HCT116 (cell line): ENCODE data around the gene KHNYN. TPM values are rescaled to one million over a fixed set of nuclear protein-coding genes. Genes with fewer than 3 reads are reported as not detected.

Experiments used
- ATAC-seq: fragments of 200-7000 bp; cut with Tn5 transposase; 2 replicates; pipeline ENCODE4 v1.9.1; 2020; ENCODE audit warnings: mild to moderate bottlenecking, moderate library complexity
- BruUV-seq: library from RNA; stranded (reverse); fragments of 400-500 nt; replicated peaks from 2 replicates; lab custom pipeline; 2021; lab: Mats Ljungman, UMichigan
- CTCF ChIA-PET: fragments of 300-600 bp; sonication (Branson Sonifier 250); formaldehyde crosslinking; loops from one replicate; lab custom pipeline; 2021; ENCODE audit warnings: antibody characterized with exemption; lab: Charles Lee
- POLR2A ChIA-PET: fragments of 300-600, 350-600 bp; sonication (Branson Sonifier 250); formaldehyde crosslinking; loops from one replicate; lab custom pipeline; 2021; ENCODE audit warnings: antibody characterized with exemption; lab: Charles Lee
- RAD21 ChIA-PET, 2 experiments: fragments of 300-600 bp; sonication (Branson Sonifier 250); formaldehyde crosslinking; loops; one replicate each; lab custom pipeline; 2023; ENCODE audit warnings: low total read pairs in 2 of 2; ENCODE audit not compliant: uncharacterized antibody in 2 of 2, unreplicated experiment in 2 of 2, low non-redundant PET in 1 of 2; lab: Charles Lee
- DNase-seq: peaks from one replicate; pipeline ENCODE4 v3.0.0-alpha.2; 2010; ENCODE audit warnings: low read depth, low spot score
- H2AFZ ChIP-seq: fragments of 200-600 bp; shearing (Covaris generic), sonication (generic); 2 replicates; pipeline ENCODE4 v1.6.1; 2017; ENCODE audit warnings: low read depth, mixed run types, mixed read lengths, antibody characterized with exemption, low read length; ENCODE audit not compliant: poor library complexity, severe bottlenecking
- H3K27ac ChIP-seq: 2 replicates; pipeline ENCODE4 v1.5.1; 2012; ENCODE audit warnings: low read depth, low read length
- H3K27me3 ChIP-seq: fragments of 200-600 bp; sonication (generic); 2 replicates; pipeline ENCODE4 v1.6.1; 2016; ENCODE audit warnings: mixed run types, low read length, mixed read lengths; ENCODE audit not compliant: insufficient read depth
- H3K36me3 ChIP-seq, 2 experiments: fragments of 200-500 bp in 1 of 2; fragments of 200-600 bp in 1 of 2; sonication (Bioruptor generic) in 1 of 2; sonication (generic) in 1 of 2; 2 replicates each; pipeline versions ENCODE4 v1.5.1 to v1.6.1; 2014 to 2016; ENCODE audit warnings: low read length in 2 of 2, inconsistent platforms in 1 of 2, mixed read lengths in 1 of 2, mixed run types in 1 of 2; ENCODE audit not compliant: insufficient read depth in 2 of 2, control insufficient read depth in 1 of 2
- H3K4me1 ChIP-seq, 2 experiments: fragments of 200-600 bp in 1 of 2; sonication (generic) in 1 of 2; 2 replicates each; pipeline versions ENCODE4 v1.5.1 to v1.6.1; 2012 to 2017; ENCODE audit warnings: low read length in 2 of 2, inconsistent platforms in 1 of 2, mild to moderate bottlenecking in 1 of 2, mixed read lengths in 1 of 2, mixed run types in 1 of 2, moderate library complexity in 1 of 2; ENCODE audit not compliant: insufficient read depth in 2 of 2, control insufficient read depth in 1 of 2
- H3K4me2 ChIP-seq: fragments of 200-600 bp; sonication (generic); 2 replicates; pipeline ENCODE4 v1.6.1; 2017; ENCODE audit warnings: mixed run types, low read length, mixed read lengths
- H3K4me3 ChIP-seq, 2 experiments: fragments of 200-600 bp in 1 of 2; sonication (generic) in 1 of 2; replicated peaks in 1 of 2; 2 replicates each; pipeline ENCODE4 v1.5.1; 2011 to 2016; ENCODE audit warnings: low read length in 2 of 2, control low read depth in 1 of 2, low read depth in 1 of 2, mild to moderate bottlenecking in 1 of 2, mixed read lengths in 1 of 2, mixed run types in 1 of 2
- H3K79me2 ChIP-seq: fragments of 200-600 bp; sonication (generic); 2 replicates; pipeline ENCODE4 v1.6.1; 2017; ENCODE audit warnings: mild to moderate bottlenecking, mixed run types, low read length, moderate library complexity, mixed read lengths; ENCODE audit not compliant: insufficient read depth
- H3K9ac ChIP-seq: fragments of 200-600 bp; sonication (generic); 2 replicates; pipeline ENCODE4 v1.6.1; 2016; ENCODE audit warnings: low read length, mixed read lengths
- H3K9me2 ChIP-seq: fragments of 200-600 bp; sonication (generic), shearing (Covaris generic); 2 replicates; pipeline ENCODE4 v1.6.1; 2017; ENCODE audit warnings: mixed run types, mild to moderate bottlenecking, moderate library complexity; ENCODE audit not compliant: insufficient read depth
- H3K9me3 ChIP-seq, 2 experiments: fragments of 200-500 bp in 1 of 2; fragments of 200-600 bp in 1 of 2; sonication (Bioruptor generic) in 1 of 2; sonication (generic) in 1 of 2; 2 replicates each; pipeline ENCODE4 v1.6.1; 2014 to 2017; ENCODE audit warnings: low read length in 2 of 2, mixed read lengths in 2 of 2, inconsistent platforms in 1 of 2, low read depth in 1 of 2, mild to moderate bottlenecking in 1 of 2, mixed run types in 1 of 2, moderate library complexity in 1 of 2; ENCODE audit not compliant: control insufficient read depth in 1 of 2, insufficient read depth in 1 of 2
- H4K20me1 ChIP-seq: fragments of 200-600 bp; sonication (generic), shearing (Covaris generic); 2 replicates; pipeline ENCODE4 v1.6.1; 2017; ENCODE audit warnings: mixed run types, mild to moderate bottlenecking, moderate library complexity; ENCODE audit not compliant: insufficient read depth
- ATF3 ChIP-seq: IDR thresholded peaks from 2 replicates; pipeline ENCODE4 v1.6.1; 2012
- CEBPB ChIP-seq: IDR thresholded peaks from 2 replicates; pipeline ENCODE4 v1.6.1; 2012; ENCODE audit warnings: low read depth
- ELF1 ChIP-seq: IDR thresholded peaks from 2 replicates; pipeline ENCODE4 v1.6.1; 2012; ENCODE audit warnings: low read depth, borderline replicate concordance
- EZH2 ChIP-seq: fragments of 200-600 bp; sonication (generic); IDR thresholded peaks from 2 replicates; pipeline ENCODE4 v1.6.1; 2017; ENCODE audit warnings: antibody characterized with exemption, mixed run types
- EZH2phosphoT487 ChIP-seq: fragments of 200-600 bp; IDR thresholded peaks from 2 replicates; pipeline ENCODE4 v1.6.1; 2018; ENCODE audit warnings: antibody characterized with exemption, borderline replicate concordance
- FOSL1 ChIP-seq: IDR thresholded peaks from 2 replicates; pipeline ENCODE4 v1.6.1; 2012; ENCODE audit warnings: low read depth
- JUND ChIP-seq: IDR thresholded peaks from 2 replicates; pipeline ENCODE4 v1.6.1; 2012
- POLR2A ChIP-seq: IDR thresholded peaks from 2 replicates; pipeline ENCODE4 v1.7.0; 2011; ENCODE audit warnings: borderline replicate concordance; ENCODE audit not compliant: insufficient read depth, insufficient read length; ENCODE audit errors: extremely low read depth
- POLR2AphosphoS5 ChIP-seq: IDR thresholded peaks from 2 replicates; pipeline ENCODE4 v1.6.1; 2011; ENCODE audit warnings: mild to moderate bottlenecking, low read depth, low read length, moderate library complexity
- RAD21 ChIP-seq: IDR thresholded peaks from 2 replicates; pipeline ENCODE4 v1.6.1; 2012; ENCODE audit warnings: low read depth, mild to moderate bottlenecking
- TCF7L2 ChIP-seq: IDR thresholded peaks from 2 replicates; pipeline ENCODE4 v1.7.0; 2011; ENCODE audit warnings: borderline replicate concordance, inconsistent platforms; ENCODE audit not compliant: insufficient read depth, insufficient read length; ENCODE audit errors: extremely low read depth
- ZFX ChIP-seq: fragments of 450-650 bp; IDR thresholded peaks from 2 replicates; pipeline ENCODE4 v1.6.1; 2017
- ZNF274 ChIP-seq: fragments of 200-500 bp; sonication (Bioruptor generic); IDR thresholded peaks from 2 replicates; pipeline ENCODE4 v1.6.1; 2014; ENCODE audit warnings: mild to moderate bottlenecking, low read depth, low read length, inconsistent platforms
- intact Hi-C: fragments of 100-400 bp; cut with micrococcal nuclease; formaldehyde crosslinking; loops from 2 replicates; pipeline ENCODE4 v1.10.0; 2022
- total RNA-seq: library from RNA; stranded (reverse); gene quantifications from one replicate; pipeline ENCODE4 v1.2.1, GENCODE V29; 2021; ENCODE audit not compliant: unreplicated experiment
- TF ChIP-seq, protein P1 (sequence below): IDR thresholded peaks from 2 replicates; pipeline ENCODE4 v1.6.1; 2012
- TF ChIP-seq, protein P2 (sequence below), 3 experiments: fragments of 200-600 bp in 1 of 3; sonication (generic) in 1 of 3; IDR thresholded peaks in 2 of 3; conservative IDR thresholded peaks in 1 of 3; 2 replicates each; pipeline ENCODE4 v1.5.1; 2012 to 2017; ENCODE audit warnings: low read depth in 2 of 3, low read length in 2 of 3, antibody characterized with exemption in 1 of 3, borderline replicate concordance in 1 of 3, control low read depth in 1 of 3, mild to moderate bottlenecking in 1 of 3, mixed read lengths in 1 of 3, mixed run types in 1 of 3, moderate library complexity in 1 of 3; ENCODE audit not compliant: insufficient read depth in 1 of 3

KHNYN gene
- total RNA-seq, 1 experiment from 2014 or later, result 50.1 TPM

DNA sequence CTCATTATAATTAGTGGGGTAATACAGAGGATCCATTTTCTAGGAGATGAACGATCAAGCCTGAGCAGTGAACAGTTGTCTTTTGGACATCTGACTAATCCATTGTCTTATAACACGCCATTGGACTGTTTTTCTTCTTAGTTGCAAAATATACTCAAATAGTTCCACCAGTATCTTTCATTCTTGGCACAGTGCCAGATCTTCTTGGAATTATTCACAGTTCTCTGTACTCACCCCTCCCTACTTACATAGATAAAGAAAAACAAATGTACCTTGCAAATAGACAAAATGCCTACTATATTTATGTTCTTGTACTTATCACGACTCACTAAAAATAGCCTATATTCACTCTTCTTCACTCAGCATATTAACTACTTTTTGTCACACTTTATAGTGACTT is 4.0 kb upstream of the KHNYN start:
- intact Hi-C loops, result no loop called here
- H3K27ac ChIP-seq, result no peak overlapping the region
- no peak overlapping the region for H3K9ac ChIP-seq
- CTCF ChIA-PET, result interaction anchor here (1.0 kb wide), 1 partner anchor 60 kb away, joined by 5 read pairs; no protein-coding TSS in a partner anchor
- H3K9me3 ChIP-seq, result no peaks in the 10 kb centered on the region
- no peaks in the 10 kb centered on the region for H3K27me3 ChIP-seq
- POLR2A ChIA-PET, result interaction anchor here (0.6 kb wide), 1 partner anchor 99 kb away, joined by 5 read pairs; no protein-coding TSS in a partner anchor
- peaks cover 6 to 22% of the 10 kb centered on the region in 2 experiments for H3K4me1 ChIP-seq
- no peaks in the 10 kb centered on the region for H3K9me2 ChIP-seq
- DNase-seq, result no peak
- BruUV-seq, result no TSS peak
- no peaks in the 10 kb centered on the region for H4K20me1 ChIP-seq
- H3K4me3 ChIP-seq, result no peak overlapping the region
- RAD21 ChIA-PET, result no interaction called here
- TF ChIP-seq ZFX (no peak), POLR2AphosphoS5 (no peak), ELF1 (no peak), TCF7L2 (no peak)
- TF ChIP-seq, all 23 proteins: peak for 0
- no peak for ATAC-seq
- H3K4me2 ChIP-seq, result no peak overlapping the region
- H3K36me3 ChIP-seq, result no peaks in the 10 kb centered on the region
- peaks cover 7% of the 10 kb centered on the region for H3K79me2 ChIP-seq
- H2AFZ ChIP-seq, result no peak overlapping the region

- ATAC-seq (no peak), DNase-seq (no peak)
- no peaks in the 10 kb centered on the region for H4K20me1 ChIP-seq
- peaks cover 13% of the 10 kb centered on the region for H3K79me2 ChIP-seq
- no peak overlapping the region for H3K9ac ChIP-seq
- H3K27me3 ChIP-seq, result no peaks in the 10 kb centered on the region
- no peak overlapping the region for H2AFZ ChIP-seq
- no peak overlapping the region for H3K27ac ChIP-seq
- no peaks in the 10 kb centered on the region for H3K9me2 ChIP-seq
- intact Hi-C loops, result no loop called here
- H3K4me3 ChIP-seq, result no peak overlapping the region
- no peaks in the 10 kb centered on the region for H3K9me3 ChIP-seq
- H3K4me2 ChIP-seq, result no peak overlapping the region
- BruUV-seq, result no TSS peak
- CTCF ChIA-PET, result interaction anchor here (1.1 kb wide), 1 partner anchor 61 kb away, joined by 4 read pairs; no protein-coding TSS in a partner anchor
- RAD21 ChIA-PET, result no interaction called here
- H3K4me1 ChIP-seq, result peaks cover 11 to 29% of the 10 kb centered on the region in 2 experiments
- H3K36me3 ChIP-seq, result no peaks in the 10 kb centered on the region
- POLR2A ChIA-PET, result interaction anchor here (0.6 kb wide), 1 partner anchor 99 kb away, joined by 5 read pairs; no protein-coding TSS in a partner anchor
- TF ChIP-seq CEBPB, result no peak
- TF ChIP-seq, protein P1, sequence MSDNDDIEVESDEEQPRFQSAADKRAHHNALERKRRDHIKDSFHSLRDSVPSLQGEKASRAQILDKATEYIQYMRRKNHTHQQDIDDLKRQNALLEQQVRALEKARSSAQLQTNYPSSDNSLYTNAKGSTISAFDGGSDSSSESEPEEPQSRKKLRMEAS, result no peak
- TF ChIP-seq, protein P2, sequence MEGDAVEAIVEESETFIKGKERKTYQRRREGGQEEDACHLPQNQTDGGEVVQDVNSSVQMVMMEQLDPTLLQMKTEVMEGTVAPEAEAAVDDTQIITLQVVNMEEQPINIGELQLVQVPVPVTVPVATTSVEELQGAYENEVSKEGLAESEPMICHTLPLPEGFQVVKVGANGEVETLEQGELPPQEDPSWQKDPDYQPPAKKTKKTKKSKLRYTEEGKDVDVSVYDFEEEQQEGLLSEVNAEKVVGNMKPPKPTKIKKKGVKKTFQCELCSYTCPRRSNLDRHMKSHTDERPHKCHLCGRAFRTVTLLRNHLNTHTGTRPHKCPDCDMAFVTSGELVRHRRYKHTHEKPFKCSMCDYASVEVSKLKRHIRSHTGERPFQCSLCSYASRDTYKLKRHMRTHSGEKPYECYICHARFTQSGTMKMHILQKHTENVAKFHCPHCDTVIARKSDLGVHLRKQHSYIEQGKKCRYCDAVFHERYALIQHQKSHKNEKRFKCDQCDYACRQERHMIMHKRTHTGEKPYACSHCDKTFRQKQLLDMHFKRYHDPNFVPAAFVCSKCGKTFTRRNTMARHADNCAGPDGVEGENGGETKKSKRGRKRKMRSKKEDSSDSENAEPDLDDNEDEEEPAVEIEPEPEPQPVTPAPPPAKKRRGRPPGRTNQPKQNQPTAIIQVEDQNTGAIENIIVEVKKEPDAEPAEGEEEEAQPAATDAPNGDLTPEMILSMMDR (IDR thresholded peaks at IDR 0.05 in 2 of 3, conservative IDR thresholded peaks at IDR 0.05 in 1 of 3; ENCODE audit: borderline replicate concordance in 1 of 3, insufficient read depth in 1 of 3, low read depth in 2 of 3, low read length in 2 of 3), result no peak
- no peak for TF ChIP-seq ATF3
- TF ChIP-seq FOSL1, result no peak
- no peak for TF ChIP-seq RAD21
- no peak for TF ChIP-seq JUND
- no peak for TF ChIP-seq POLR2A
- no peak for TF ChIP-seq EZH2phosphoT487
- TF ChIP-seq TCF7L2, result no peak
- no peak for TF ChIP-seq ZNF274
- TF ChIP-seq EZH2, result no peak
These were observed 3.4 kb upstream of the KHNYN start for GRCh38 chr14:24426150-24426911.
